GM23248 (cell line): ENCODE measurements around the gene CDH1.

Experiments
- EZH2 ChIP-seq: fragments of 200-600 bp; sonication (generic); IDR thresholded peaks from 2 replicates; pipeline ENCODE4 v1.6.1; 2018; ENCODE audit warnings: antibody characterized with exemption, mild to moderate bottlenecking; ENCODE audit not compliant: insufficient read depth, poor library complexity, severe bottlenecking
- EZH2phosphoT487 ChIP-seq: fragments of 200-600 bp; sonication (generic); IDR thresholded peaks from 2 replicates; pipeline ENCODE4 v1.6.1; 2018; ENCODE audit warnings: antibody characterized with exemption, moderate library complexity, mild to moderate bottlenecking, low read depth; ENCODE audit not compliant: insufficient read depth

GRCh38 chr16:68800257-68800875 lies 63.3 kb downstream of the CDH1 start:
- TF ChIP-seq EZH2 (no peak), EZH2phosphoT487 (no peak)
